NT2/D1 (cell line): Measurements from ENCODE around the gene RUNX1.

ENCODE experiments used
- YY1 ChIP-seq: IDR thresholded peaks from 2 replicates; pipeline ENCODE4 v1.6.1; 2011; ENCODE audit not compliant: insufficient read length, insufficient read depth
- ZNF274 ChIP-seq: IDR thresholded peaks from 2 replicates; pipeline ENCODE4 v1.6.1; 2011; ENCODE audit warnings: mild to moderate bottlenecking, low read depth, low read length

GRCh38 chr21:34992736-34993398 lies 56.2 kb downstream of the RUNX1 start:
- TF ChIP-seq YY1, result no peak
- TF ChIP-seq ZNF274, result no peak
